HG02884 (cell line): Measurements from ENCODE around the gene SLX1B.
"Not testable (repeated sequence)": the region's sequence is repeated elsewhere in the genome, so short reads cannot be mapped to it uniquely, and the experiment has no call there.

Experiments
- ATAC-seq: cut with Tn5 transposase; IDR thresholded peaks from one replicate; pipeline ENCODE4 v1.9.1; 2021; ENCODE audit warnings: mild to moderate bottlenecking, moderate library complexity; ENCODE audit not compliant: unreplicated experiment

Gene SLX1B

GRCh38 chr16:29454269-29454668 lies at the start of gene SLX1B, which contains the start of gene BOLA2:
TSS of gene SLX1B (plus strand) at chr16:29454533.
TSS of gene BOLA2 (minus strand) at chr16:29454351. CDS start at chr16:29454253, 98 bp downstream.
- peak; percentile 82 for ATAC-seq

DNA sequence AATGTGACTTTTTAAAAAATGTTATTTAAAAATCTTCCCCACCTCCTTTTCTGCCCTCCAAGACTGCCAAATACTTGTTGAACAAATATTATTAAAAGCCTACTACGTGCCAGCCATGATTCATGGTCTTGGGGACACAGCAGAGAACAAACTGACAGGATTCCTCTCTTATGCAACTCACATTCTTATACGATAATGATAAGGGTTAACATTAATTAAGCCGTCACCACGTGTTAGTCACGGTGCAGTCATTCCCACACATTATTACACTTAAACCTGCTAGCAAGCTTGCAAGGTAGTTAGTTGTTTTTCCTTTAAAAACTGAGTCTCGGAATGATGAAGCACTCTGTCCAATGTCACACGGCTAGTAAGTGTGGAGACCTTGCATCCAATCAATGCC lies 49.1 kb upstream of the SLX1B start:
- not testable (repeated sequence) for ATAC-seq

GRCh38 chr16:29423587-29423986 lies 30.7 kb upstream of the SLX1B start:
- not testable (repeated sequence) for ATAC-seq

DNA sequence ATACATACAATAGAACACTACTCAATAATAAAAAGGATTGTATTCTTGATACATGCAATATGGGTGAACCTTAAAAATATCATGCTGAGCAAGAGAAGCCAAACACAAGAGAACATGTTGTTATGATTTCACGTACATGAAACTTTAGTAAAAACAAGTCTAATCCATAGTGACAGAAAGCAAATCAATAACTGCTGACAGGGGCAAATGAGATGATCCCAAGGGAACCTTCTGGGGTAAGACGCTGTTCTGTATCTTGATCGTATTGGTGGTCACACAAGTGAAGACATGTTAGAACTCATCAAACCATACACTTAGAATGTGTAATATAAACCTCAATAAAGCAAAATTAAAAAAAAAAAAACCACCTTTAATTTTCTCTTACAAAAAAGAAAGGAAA lies 28.9 kb upstream of the SLX1B start:
- not testable (repeated sequence) for ATAC-seq

GRCh38 chr16:29453754-29454153 lies 579 bp upstream of the SLX1B start:
- ATAC-seq = not testable (repeated sequence)

DNA sequence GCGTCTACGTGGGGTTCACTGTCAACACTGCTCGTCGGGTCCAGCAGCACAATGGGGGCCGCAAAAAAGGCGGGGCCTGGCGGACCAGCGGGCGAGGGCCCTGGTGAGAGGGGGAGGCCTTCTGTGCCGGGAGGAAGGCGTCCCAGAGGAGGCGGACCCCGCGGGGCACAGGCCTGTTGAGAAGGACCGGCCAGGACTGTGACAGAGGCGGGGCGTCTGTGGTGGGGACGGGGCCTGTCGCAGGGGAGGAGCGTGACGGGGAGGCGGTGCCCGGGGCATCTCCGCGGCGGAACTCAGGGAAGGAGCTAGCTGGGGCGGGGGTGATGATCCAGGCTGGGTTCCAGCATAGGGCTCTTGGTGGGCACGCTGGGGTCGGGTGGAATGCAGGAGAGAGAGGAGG lies 495 bp downstream of the SLX1B start:
- peak; percentile 56 for ATAC-seq

DNA sequence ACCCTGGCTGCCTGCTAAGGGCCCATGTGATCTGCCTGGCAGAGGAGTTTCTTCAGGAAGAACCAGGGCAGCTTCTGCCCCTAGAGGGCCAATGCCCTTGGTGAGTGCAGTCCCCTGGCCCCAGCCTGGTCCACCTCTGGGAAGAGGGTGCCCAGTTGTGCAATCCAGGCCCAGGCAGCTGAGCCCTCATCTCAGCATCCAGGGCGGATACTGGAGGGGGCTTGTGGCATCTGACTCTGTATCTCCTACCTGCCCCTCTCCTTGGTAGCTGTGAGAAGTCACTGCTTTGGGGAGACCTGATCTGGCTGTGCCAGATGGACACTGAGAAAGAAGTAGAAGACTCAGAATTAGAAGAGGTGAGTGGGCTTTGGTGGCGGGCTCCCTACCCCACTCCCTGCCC lies 3.3 kb downstream of the SLX1B start:
- ATAC-seq = not testable (repeated sequence)

- ATAC-seq = not testable (repeated sequence)
Measured at GRCh38 chr16:29459706-29460646, 5.6 kb downstream of the SLX1B start, which contains the start of gene SULT1A4. TSS of gene SULT1A4 (plus strand) at chr16:29459913. CDS start at chr16:29461386, 1,473 bp downstream.

- not testable (repeated sequence) for ATAC-seq
Measured at GRCh38 chr16:29460647-29461030, 6.3 kb downstream of the SLX1B start.

- not testable (repeated sequence) for ATAC-seq
Measured at GRCh38 chr16:29465985-29466824, 11.9 kb downstream of the SLX1B start.

DNA sequence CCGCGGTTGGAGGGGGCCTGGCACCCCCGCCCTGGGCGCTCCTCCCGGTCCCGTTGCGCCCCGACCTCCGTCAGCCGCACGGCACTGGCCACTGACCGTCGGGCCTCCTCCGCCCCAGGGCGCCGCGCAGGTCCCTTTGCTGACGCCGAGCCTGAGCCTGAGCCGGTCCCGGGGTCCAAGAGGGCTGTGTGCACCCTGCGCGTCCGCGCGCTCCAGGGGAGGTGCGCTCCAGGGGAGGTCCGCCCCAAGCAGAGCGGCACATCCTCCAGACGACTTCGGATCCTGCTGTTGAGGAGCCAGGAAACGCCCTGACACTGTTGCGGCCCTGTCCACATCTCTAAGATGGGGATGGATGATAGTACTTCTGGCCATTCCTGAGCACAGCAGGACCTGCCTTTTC lies 12.6 kb downstream of the SLX1B start:
- ATAC-seq = not testable (repeated sequence)

GRCh38 chr16:29467654-29468366 lies 13.5 kb downstream of the SLX1B start:
- ATAC-seq = not testable (repeated sequence)

DNA sequence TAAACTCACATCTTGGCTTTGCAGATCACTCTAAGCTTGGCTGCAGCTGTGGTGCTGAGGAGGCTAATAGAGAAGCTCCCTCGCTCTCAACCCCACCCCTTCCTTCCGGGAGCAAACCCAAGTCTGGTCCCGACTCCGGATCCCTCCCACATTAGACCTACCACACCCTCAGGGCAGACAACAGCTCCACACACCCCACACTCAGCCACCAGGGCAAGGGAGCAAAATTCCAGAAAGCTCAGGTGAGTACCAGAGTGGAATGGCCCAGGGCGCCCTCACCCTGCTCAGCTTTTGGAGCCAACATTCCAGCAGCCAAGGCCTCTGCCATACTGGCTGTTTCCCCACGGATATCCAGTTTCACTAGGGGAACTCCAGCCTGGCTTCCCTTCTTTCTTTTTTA lies 15.3 kb downstream of the SLX1B start:
- not testable (repeated sequence) for ATAC-seq

GRCh38 chr16:29472065-29472464 lies 17.7 kb downstream of the SLX1B start:
- not testable (repeated sequence) for ATAC-seq

GRCh38 chr16:29482276-29482675 lies 27.9 kb downstream of the SLX1B start:
- not testable (repeated sequence) for ATAC-seq

GRCh38 chr16:29506308-29506707 lies 52.0 kb downstream of the SLX1B start, which contains the start of gene NPIPB12:
TSS of gene NPIPB12 (minus strand) at chr16:29506408.
- ATAC-seq = not testable (repeated sequence)
